H9 (cell line): Measurements from ENCODE around the gene TJP2. TPM values are rescaled to one million over a fixed set of nuclear protein-coding genes. Genes with fewer than 3 reads are reported as not detected.

Experiments used
- DNase-seq: peaks from one replicate; pipeline ENCODE4 v3.0.0-alpha.2; 2017
- H2AFZ ChIP-seq: one replicate; pipeline ENCODE4 v1.6.1; 2013; ENCODE audit warnings: mild to moderate bottlenecking, low read length, control low read depth, moderate library complexity
- H2AK5ac ChIP-seq: 2 replicates; pipeline ENCODE4 v1.6.1; 2013; ENCODE audit warnings: low read length, control low read depth, mixed read lengths; ENCODE audit not compliant: insufficient read length
- H2BK120ac ChIP-seq: one replicate; pipeline ENCODE4 v1.6.1; 2013; ENCODE audit warnings: low read depth, mild to moderate bottlenecking, low read length, control low read depth, inconsistent platforms; ENCODE audit not compliant: poor library complexity, severe bottlenecking
- H2BK12ac ChIP-seq: 2 replicates; pipeline ENCODE4 v1.6.1; 2013; ENCODE audit warnings: low read length, control low read depth, mixed read lengths, low read depth; ENCODE audit not compliant: insufficient read length
- H2BK15ac ChIP-seq: 2 replicates; pipeline ENCODE4 v1.6.1; 2013; ENCODE audit warnings: low read depth, low read length, control low read depth
- H2BK20ac ChIP-seq: one replicate; pipeline ENCODE4 v1.6.1; 2013; ENCODE audit warnings: low read depth, mild to moderate bottlenecking, low read length, control low read depth, inconsistent platforms; ENCODE audit not compliant: poor library complexity, severe bottlenecking
- H2BK5ac ChIP-seq: 2 replicates; pipeline ENCODE4 v1.6.1; 2013; ENCODE audit warnings: low read length, control low read depth, mixed read lengths; ENCODE audit not compliant: insufficient read length
- H3K14ac ChIP-seq: 2 replicates; pipeline ENCODE4 v1.6.1; 2013; ENCODE audit warnings: low read length, control low read depth; ENCODE audit not compliant: insufficient read depth
- H3K18ac ChIP-seq: 2 replicates; pipeline ENCODE4 v1.6.1; 2013; ENCODE audit warnings: low read depth, mild to moderate bottlenecking, mixed read lengths, low read length, control low read depth; ENCODE audit not compliant: insufficient read length
- H3K23ac ChIP-seq: 2 replicates; pipeline ENCODE4 v1.6.1; 2013; ENCODE audit warnings: low read length, control low read depth, mixed read lengths, low read depth; ENCODE audit not compliant: insufficient read length
- H3K23me2 ChIP-seq: 2 replicates; pipeline ENCODE4 v1.6.1; 2013; ENCODE audit warnings: low read depth, mild to moderate bottlenecking, mixed read lengths, low read length, control low read depth; ENCODE audit not compliant: insufficient read length, poor library complexity, severe bottlenecking
- H3K27ac ChIP-seq: 2 replicates; pipeline ENCODE4 v1.5.1; 2013; ENCODE audit warnings: low read length, control low read depth, mixed read lengths, low read depth; ENCODE audit not compliant: insufficient read length
- H3K27me3 ChIP-seq: 2 replicates; pipeline ENCODE4 v1.6.1; 2013; ENCODE audit warnings: low read length, control low read depth, inconsistent platforms; ENCODE audit not compliant: insufficient read depth
- H3K4ac ChIP-seq: 2 replicates; pipeline ENCODE4 v1.6.1; 2013; ENCODE audit warnings: low read depth, mild to moderate bottlenecking, control low read depth, inconsistent platforms, low read length, moderate library complexity
- H3K4me1 ChIP-seq: 2 replicates; pipeline ENCODE4 v1.6.1; 2013; ENCODE audit warnings: low read length, control low read depth, inconsistent platforms; ENCODE audit not compliant: insufficient read depth
- H3K4me2 ChIP-seq: 2 replicates; pipeline ENCODE4 v1.6.1; 2013; ENCODE audit warnings: low read length, control low read depth, mixed read lengths; ENCODE audit not compliant: insufficient read length, insufficient read depth
- H3K56ac ChIP-seq: 2 replicates; pipeline ENCODE4 v1.6.1; 2013; ENCODE audit warnings: low read depth, mild to moderate bottlenecking, mixed read lengths, low read length, control low read depth; ENCODE audit not compliant: insufficient read length
- H3K79me1 ChIP-seq: 2 replicates; pipeline ENCODE4 v1.6.1; 2013; ENCODE audit warnings: low read depth, mild to moderate bottlenecking, moderate library complexity, low read length, control low read depth, inconsistent platforms; ENCODE audit not compliant: insufficient read depth, poor library complexity, severe bottlenecking
- H3K79me2 ChIP-seq: 2 replicates; pipeline ENCODE4 v1.6.1; 2013; ENCODE audit warnings: low read length, control low read depth, inconsistent platforms; ENCODE audit not compliant: insufficient read depth
- H3K9ac ChIP-seq: 2 replicates; pipeline ENCODE4 v1.6.1; 2013; ENCODE audit warnings: low read length, control low read depth, mixed read lengths; ENCODE audit not compliant: insufficient read length; ENCODE audit errors: extremely low read depth
- H3K9me3 ChIP-seq: one replicate; pipeline ENCODE4 v1.6.1; 2013; ENCODE audit warnings: low read depth, low read length, inconsistent platforms; ENCODE audit not compliant: control insufficient read depth
- H3T11ph ChIP-seq: one replicate; pipeline ENCODE4 v1.6.1; 2013; ENCODE audit warnings: mild to moderate bottlenecking, low read length, control low read depth, inconsistent platforms
- H4K20me1 ChIP-seq: one replicate; pipeline ENCODE4 v1.6.1; 2013; ENCODE audit not compliant: control insufficient read depth, insufficient read length, insufficient read depth
- H4K5ac ChIP-seq: 2 replicates; pipeline ENCODE4 v1.6.1; 2013; ENCODE audit warnings: low read depth, mild to moderate bottlenecking, mixed read lengths, low read length, control low read depth; ENCODE audit not compliant: insufficient read length
- H4K8ac ChIP-seq: replicated peaks from 2 replicates; pipeline ENCODE4 v1.6.1; 2013; ENCODE audit warnings: low read length, control low read depth, mixed read lengths, low read depth; ENCODE audit not compliant: insufficient read length
- H4K91ac ChIP-seq: 2 replicates; pipeline ENCODE4 v1.6.1; 2013; ENCODE audit warnings: low read depth, mild to moderate bottlenecking, moderate library complexity, mixed read lengths, low read length, control low read depth; ENCODE audit not compliant: insufficient read length
- H3K27ac Mint-ChIP-seq, 3 experiments: 2 replicates in 2 of 3; 3 replicates in 1 of 3; pipeline ENCODE4 v1.8.0; 2020 to 2021; ENCODE audit warnings: mixed read lengths in 3 of 3, mild to moderate bottlenecking in 1 of 3, moderate library complexity in 1 of 3
- H3K27me3 Mint-ChIP-seq: 2 replicates; pipeline ENCODE4 v1.8.0; 2021; ENCODE audit warnings: low read depth, mild to moderate bottlenecking, moderate library complexity, mixed read lengths
- H3K36me3 Mint-ChIP-seq, 3 experiments: 2 replicates in 2 of 3; 3 replicates in 1 of 3; pipeline ENCODE4 v1.8.0; 2020 to 2021; ENCODE audit warnings: low read depth in 3 of 3, mixed read lengths in 3 of 3; ENCODE audit not compliant: insufficient read depth in 1 of 3
- H3K4me1 Mint-ChIP-seq, 2 experiments: 2 replicates each; pipeline ENCODE4 v1.8.0; 2020; ENCODE audit warnings: mixed read lengths in 2 of 2
- H3K4me3 Mint-ChIP-seq, 2 experiments: 2 replicates in 1 of 2; 3 replicates in 1 of 2; pipeline ENCODE4 v1.8.0; 2020 to 2021; ENCODE audit warnings: mild to moderate bottlenecking in 2 of 2, mixed read lengths in 2 of 2, moderate library complexity in 1 of 2
- H3K9me3 Mint-ChIP-seq, 2 experiments: 2 replicates in 1 of 2; 3 replicates in 1 of 2; pipeline ENCODE4 v1.8.0; 2020; ENCODE audit warnings: mild to moderate bottlenecking in 2 of 2, mixed read lengths in 2 of 2, moderate library complexity in 1 of 2
- WGBS: extraction: QIAGEN DNeasy Blood & Tissue Kit; methylation state at CpG from one replicate; pipeline ENCODE4 v1.1.7; 2013; ENCODE audit warnings: missing lambda C conversion rate, low lambda C conversion rate, mixed read lengths; ENCODE audit not compliant: insufficient read length; ENCODE audit errors: extremely low coverage; 5-methylcytosine and 5-hydroxymethylcytosine counted together
- total RNA-seq: library from RNA; stranded (reverse); gene quantifications from 2 replicates; pipeline ENCODE4 v1.2.1, GENCODE V29; 2021
- TF ChIP-seq, protein P1 (sequence below): fragments of 200-600 bp; sonication (generic); conservative IDR thresholded peaks from 3 replicates; pipeline ENCODE4 v1.8.0; 2021; ENCODE audit warnings: antibody characterized with exemption, mild to moderate bottlenecking

The TJP2 gene
- total RNA-seq, 1 experiment from 2014 or later: 130 TPM

DNA sequence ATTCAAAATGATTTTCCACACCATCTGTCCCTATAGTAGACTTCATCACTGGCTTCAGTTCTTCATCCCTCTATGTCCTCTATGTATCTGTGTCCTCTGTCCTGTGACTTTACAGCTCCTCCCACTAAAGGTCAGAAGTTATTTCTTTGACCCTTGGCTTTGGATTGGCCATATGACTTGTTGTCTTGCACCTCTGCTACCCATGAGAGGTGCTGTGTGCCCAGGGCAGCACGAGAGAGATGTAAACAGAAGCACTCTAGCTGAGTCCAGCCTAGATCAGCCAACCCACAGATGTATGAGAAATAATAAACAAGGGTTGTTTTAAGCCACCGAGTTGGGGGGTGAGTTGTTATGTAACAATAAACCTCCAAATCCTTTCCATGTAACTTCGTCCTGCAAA lies 87.6 kb downstream of the TJP2 start:
- Mint-ChIP-seq H3K36me3 (peaks cover 2 to 11% (median 6%) of the 10 kb centered on the region in 3 experiments; a peak in 6 of 7 replicates), H3K4me3 (no peak overlapping the region), H3K27ac (no peak overlapping the region; a peak in 1 of 7 replicates), H3K9me3 (no peaks in the 10 kb centered on the region), H3K4me1 (peaks cover 24 to 26% of the 10 kb centered on the region in 2 experiments), H3K27me3 (no peaks in the 10 kb centered on the region)
- Histone ChIP-seq H2BK5ac (no peak overlapping the region), H3K79me1 (no peaks in the 10 kb centered on the region), H3K79me2 (no peaks in the 10 kb centered on the region), H2BK15ac (no peak overlapping the region), H2AK5ac (no peak overlapping the region), H3K4me1 (no peaks in the 10 kb centered on the region; the same call in 1 of the 2 replicates), H3K4me2 (no peak overlapping the region), H3K9me3 (no peaks in the 10 kb centered on the region), H3K9ac (no peak overlapping the region), H3K18ac (no peak overlapping the region), H4K20me1 (no peaks in the 10 kb centered on the region), H4K5ac (no peak overlapping the region), H3K27ac (no peak overlapping the region), H2BK12ac (no peak overlapping the region), H3K27me3 (no peaks in the 10 kb centered on the region), H2BK20ac (no peak overlapping the region), H4K8ac (no peak overlapping the region), H2AFZ (no peak overlapping the region), H3K56ac (no peak overlapping the region), H2BK120ac (no peak overlapping the region), H3T11ph (no peak overlapping the region), H3K23me2 (no peaks in the 10 kb centered on the region), H3K4ac (no peak overlapping the region), H3K14ac (no peak overlapping the region), H4K91ac (no peak overlapping the region), H3K23ac (no peak overlapping the region)
- TF ChIP-seq, protein P1, sequence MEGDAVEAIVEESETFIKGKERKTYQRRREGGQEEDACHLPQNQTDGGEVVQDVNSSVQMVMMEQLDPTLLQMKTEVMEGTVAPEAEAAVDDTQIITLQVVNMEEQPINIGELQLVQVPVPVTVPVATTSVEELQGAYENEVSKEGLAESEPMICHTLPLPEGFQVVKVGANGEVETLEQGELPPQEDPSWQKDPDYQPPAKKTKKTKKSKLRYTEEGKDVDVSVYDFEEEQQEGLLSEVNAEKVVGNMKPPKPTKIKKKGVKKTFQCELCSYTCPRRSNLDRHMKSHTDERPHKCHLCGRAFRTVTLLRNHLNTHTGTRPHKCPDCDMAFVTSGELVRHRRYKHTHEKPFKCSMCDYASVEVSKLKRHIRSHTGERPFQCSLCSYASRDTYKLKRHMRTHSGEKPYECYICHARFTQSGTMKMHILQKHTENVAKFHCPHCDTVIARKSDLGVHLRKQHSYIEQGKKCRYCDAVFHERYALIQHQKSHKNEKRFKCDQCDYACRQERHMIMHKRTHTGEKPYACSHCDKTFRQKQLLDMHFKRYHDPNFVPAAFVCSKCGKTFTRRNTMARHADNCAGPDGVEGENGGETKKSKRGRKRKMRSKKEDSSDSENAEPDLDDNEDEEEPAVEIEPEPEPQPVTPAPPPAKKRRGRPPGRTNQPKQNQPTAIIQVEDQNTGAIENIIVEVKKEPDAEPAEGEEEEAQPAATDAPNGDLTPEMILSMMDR: no peak
- WGBS: no CpG with 5 or more reads among the region's 3 CpGs
- no peak for DNase-seq
